ENCODE measurements around the gene CRMP1.

Gene CRMP1

DNA sequence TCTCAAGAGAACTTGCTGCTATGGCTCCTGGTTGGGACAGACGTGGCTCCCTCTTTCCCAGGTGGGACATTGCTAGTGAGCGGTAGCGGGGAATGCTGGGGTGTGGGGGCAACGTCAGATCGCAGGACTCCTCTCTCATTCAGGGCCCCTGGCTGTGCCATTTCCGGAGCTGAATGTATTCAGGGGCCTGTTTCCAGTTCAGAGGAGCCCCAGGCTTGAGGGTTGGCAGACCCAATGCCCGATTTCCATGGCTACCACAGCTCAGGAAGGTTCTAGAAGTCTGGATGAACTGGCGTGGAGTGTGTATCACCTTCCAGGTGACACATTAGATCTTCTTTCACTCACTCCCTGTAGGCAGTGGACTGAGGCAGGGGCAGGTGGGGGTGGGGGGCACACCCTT is 26.2 kb upstream of the CRMP1 start:
- no peak for DNase-seq

DNA sequence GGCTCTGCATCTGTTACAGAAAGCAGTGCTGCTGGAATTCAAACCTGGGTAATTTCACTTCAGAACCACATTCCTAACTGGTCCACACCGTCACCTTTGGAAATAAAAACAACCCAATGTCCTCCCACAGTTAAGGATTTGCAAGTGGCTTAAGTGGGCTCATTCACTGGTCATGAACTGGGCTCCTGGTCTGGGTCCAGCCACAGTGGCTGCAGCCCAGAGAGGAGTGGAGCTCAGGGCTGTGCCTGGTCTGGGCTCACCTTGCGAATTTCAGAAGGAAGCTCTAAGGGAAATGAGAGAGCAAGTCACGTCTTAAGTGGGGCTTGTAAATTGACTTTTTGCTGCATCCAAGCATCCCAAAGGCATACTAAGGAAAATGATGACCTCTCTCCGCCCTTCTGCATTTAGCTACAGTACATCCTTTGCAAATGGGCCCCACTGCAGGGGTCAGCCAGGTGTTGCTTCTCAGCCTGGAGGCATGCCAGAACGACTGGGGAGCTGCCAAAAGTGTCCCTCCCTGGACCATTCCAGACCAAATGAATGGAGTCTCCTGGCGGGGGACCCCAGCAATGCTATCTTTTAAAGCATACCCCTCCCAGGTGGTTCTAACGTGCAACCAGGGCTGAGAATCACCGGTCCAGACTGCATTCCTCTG is 25.6 kb upstream of the CRMP1 start:
- DNase-seq = no peak

DNA sequence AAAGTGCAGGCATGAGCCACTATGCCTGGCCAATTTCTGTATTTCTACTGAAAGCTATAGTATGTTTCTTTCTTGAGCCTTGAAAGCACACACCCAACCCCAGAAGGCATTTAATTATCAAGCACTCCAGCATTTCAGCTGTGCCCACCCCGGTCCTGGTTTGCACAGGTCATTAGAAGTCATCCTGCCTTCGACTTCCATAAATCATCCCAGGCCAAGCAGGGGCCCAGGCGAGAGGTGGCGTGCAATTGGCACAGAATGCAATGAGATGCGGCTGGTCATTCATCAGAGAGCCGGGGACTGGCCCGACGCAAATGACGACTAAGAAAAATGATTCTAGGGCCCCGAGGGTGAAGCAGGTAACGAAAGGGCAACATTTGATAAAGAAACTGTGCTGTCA is 24.8 kb upstream of the CRMP1 start:
- DNase-seq = no peak

DNA sequence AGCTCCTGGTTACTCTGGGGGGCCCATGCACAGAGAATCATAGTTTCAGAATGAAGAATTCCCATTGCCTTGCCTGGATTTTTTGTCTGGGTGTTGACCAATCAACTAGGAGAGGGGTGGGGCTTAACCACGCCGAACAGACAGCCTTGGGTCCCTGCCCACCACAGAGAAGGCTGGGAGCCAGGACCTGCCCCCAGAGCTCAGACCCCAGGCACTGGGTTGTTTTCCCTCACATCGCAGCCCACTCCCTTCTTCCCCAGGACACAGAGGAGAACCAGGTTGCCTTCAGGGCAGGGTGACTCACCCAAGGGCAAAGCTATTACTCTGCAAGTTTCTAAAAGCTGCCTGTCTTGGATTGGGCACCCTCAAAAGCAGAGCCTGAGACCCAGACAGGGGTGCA is 23.3 kb upstream of the CRMP1 start:
- no peak for DNase-seq

DNA sequence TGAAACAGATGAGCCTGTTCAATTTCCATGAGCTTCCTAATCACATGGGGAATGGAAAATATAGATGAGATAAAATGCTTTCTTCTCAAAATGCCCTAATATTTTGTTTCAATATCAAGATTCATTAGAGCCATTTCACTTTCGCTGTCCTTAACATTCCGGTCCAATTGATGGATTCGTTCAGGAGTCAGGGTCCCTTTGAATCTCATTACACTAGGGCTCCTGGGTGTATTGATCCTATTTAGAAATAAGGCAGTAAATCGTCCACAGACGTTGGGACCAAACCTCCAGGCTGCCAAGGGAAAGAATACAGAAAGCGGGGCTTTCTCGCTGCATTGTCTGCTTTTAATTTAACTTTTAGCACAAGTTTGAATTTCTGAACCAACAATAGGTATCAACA is 20.6 kb upstream of the CRMP1 start:
- DNase-seq = no peak

DNA sequence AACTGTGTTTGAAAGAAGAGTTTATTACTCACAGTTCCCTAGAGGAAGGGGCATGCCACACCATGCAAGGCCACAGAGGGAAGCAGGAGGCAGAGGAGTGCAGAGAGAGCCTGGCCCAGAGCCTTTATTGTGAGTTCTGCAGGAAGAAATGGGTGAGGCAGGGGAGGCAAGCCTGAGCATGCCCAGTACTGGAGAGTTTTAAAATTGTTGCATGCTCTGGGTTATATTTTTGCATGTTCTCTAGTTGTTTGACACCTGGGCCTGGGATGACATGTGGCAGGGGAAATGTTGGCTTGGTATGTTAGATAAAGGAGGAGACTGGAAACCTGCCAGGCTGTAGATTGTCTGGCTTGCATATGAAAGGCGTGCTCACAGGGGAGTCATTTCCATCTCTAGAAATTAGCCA is 19.7 kb upstream of the CRMP1 start:
- DNase-seq = no peak

DNA sequence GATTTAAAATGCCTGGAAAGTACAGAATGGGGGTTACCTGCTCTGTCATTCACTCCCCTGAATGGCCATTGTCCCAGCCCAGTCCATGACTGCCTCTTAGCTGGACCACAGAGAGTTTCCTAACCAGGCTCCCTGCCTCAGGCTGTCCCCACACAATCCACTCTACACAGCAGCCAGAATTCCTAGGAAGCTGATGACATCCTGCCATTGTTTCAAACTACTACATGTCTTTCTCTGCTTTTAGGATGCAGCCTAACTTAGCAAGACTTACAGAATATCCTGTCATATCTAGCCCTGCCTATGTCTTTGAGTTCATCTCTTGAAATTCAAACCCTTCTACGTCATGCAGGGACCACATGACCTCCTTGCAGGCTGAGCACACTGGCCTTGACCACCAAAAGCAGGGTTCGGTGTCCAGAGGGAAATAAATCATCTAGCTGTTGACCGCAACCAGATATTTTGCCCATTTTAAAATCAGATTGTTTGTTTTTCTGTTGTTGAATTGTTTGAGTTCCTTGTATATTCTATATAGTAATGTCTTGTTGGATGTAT is 16.1 kb upstream of the CRMP1 start:
- DNase-seq = no peak

DNA sequence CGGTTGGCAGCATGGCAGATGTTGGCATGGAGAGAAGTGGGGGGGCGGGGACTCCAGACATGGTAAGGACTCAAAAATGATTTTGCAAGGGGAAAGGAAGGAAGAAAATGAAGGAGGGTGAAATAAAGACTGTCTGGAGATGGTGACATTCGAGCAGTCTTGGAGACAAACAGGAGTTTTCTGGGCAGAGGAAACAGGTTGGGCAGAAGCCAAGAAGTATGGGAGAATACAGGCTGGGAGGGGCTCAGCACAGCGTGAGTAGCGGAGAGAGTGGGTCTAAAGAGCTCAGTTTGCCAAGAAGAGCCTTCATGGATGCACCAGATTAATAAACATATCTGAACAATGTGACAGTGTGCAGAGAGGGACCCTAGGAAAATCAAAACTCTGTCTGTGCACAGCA is 13.3 kb upstream of the CRMP1 start:
- DNase-seq = no peak

DNA sequence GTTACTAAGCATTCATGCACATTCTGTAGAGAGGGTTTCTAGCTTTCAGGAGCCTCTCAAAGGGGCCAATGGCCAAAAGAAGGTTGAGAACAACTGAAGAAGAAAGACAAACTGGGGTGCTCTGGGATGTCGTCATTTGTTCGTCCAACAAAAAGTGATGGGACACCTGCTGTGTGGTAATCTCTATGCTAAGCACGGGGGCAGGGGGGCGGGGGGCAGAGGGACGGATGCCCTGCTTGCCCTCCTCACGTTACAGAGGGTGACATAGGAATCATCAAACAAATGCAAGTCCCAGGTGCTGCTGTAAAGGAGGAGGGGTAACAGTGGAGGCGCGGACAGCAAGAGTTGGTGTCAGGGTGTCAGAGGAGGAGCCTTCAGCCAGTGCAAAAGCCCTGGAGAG is 12.8 kb upstream of the CRMP1 start:
- DNase-seq = no peak

DNA sequence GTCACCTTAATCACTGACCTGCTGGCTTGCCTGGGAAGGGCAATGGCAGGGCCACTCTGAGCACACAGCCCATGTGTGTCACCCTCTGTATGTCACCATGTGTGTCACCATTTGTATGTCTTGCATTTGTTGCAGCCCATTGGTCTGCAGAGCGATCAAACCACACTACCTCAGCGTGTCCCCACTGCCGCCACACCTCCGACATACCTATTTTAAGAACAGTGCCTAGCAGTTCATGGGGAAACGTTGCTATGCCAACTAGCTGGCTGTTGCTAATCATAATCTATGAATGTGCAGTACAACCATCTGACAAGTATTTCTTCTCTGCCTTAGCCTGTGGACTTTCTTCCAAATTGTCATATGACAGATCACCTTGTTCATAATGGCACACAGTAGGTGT is 8.0 kb upstream of the CRMP1 start:
- DNase-seq = no peak

DNA sequence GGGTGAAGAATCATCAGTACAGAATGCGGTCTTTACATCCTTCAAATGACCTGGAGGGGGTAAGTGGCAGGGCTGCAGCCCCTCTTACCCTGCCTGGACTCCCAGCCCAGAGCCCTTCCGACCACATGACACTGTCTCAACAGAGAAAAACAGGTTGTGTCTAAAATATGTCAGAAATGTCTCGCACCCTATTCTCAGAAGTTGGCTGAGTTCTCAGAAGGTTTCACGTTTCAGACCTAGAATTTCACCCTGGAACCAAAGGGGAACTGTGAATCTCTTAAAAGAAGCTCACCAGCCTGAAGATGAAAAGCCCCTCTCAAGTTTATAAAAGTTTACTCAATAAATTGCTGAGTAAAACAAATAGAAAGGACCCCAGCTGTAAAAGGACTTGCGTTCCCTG is 7.0 kb upstream of the CRMP1 start:
- DNase-seq = no peak

DNA sequence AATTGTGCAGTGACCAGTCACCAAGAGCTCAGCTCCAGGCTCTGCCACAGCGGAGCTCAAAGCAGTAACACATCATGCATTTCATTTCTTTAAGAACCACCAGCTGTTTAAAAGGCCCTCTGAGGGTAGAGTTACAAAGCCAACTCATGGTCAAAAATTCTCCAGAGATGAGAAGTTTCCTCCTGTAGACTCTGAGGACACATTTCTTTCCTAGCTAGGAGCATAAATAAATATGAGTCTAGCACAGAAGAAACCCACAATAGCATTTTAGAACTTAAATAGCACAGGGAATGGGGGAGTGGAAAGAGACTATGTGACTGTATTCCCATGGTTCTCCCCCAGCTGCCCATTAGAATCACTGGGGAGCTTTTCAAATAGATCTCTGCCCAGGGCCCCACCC is 6.5 kb upstream of the CRMP1 start:
- DNase-seq = no peak

DNA sequence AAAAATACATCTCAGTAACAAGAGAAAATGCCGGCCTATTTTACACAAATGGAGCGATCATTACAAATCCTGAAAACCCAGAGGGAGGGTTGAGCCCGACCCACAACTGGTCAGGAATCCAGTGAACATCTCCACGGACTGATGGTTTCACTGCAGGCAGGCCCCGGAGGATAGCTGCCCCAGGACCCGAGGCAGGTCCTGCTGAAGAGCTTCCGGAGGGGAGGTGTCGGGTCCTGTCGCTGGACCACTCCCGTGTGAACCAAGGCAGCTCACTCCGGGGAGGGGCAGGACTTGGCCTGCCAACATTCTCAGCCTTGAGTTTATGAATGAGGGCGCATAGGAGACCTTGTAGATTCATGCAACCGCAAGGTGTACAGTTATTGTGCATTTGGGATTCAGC is 4.8 kb upstream of the CRMP1 start:
- DNase-seq = no peak

DNA sequence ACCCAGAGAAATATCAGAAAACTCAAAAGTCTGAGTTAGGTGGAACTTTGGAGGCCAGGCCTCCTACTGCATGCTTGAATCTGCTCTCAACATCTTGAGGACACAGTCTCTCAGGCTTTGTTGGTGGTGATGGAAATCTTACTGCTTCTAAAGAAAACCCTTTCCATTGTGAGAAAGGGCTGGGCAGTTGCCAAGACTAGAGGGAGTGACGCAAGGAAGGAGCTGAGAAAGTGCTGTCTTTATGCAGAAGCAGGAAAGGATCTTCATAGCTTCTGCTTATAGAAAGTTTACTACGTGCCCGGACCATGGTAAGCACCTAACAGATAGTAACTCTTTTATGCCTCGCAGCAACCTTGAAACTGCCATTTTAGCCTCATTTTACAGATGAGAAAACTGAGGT is 2.4 kb upstream of the CRMP1 start:
- DNase-seq = no peak

DNA sequence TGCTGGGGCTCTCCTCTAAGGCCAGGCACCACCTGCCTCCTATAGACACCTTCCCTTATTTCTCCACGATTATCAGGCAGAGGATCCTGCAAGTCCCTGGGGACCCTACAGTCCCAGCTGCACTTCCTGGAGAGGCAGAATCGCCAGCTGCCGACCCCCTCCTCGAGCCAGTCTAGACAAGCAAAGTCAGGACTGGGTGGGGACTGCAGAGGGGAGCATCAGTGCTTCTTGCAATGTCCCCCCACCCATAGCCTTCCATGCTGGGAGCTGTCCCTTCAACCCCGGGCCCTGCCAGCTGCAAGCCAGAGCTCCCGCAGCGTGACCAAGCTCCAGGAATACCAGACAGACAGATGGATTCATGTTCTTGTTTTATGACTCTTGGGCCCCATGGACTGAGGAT is 1.4 kb upstream of the CRMP1 start:
- no peak for DNase-seq

DNA sequence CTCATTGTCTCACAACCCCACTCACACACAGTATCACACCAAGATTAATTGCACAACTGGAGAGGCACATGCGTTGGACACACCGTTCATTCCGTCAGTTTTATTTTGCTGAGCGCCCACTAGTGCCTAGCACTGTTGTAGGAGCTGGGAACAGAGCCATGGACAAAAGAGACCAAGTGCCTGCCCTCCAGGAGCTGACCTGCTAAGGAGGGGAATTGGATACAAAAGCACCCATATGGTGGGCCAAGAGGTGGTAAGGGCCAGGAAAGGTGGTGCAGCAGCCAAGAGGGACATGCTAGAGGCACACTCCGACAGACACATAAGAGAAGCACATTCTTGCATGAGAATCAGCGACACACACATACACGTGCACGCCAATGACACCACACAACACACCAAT is 705 bp upstream of the CRMP1 start:
- DNase-seq = no peak

DNA sequence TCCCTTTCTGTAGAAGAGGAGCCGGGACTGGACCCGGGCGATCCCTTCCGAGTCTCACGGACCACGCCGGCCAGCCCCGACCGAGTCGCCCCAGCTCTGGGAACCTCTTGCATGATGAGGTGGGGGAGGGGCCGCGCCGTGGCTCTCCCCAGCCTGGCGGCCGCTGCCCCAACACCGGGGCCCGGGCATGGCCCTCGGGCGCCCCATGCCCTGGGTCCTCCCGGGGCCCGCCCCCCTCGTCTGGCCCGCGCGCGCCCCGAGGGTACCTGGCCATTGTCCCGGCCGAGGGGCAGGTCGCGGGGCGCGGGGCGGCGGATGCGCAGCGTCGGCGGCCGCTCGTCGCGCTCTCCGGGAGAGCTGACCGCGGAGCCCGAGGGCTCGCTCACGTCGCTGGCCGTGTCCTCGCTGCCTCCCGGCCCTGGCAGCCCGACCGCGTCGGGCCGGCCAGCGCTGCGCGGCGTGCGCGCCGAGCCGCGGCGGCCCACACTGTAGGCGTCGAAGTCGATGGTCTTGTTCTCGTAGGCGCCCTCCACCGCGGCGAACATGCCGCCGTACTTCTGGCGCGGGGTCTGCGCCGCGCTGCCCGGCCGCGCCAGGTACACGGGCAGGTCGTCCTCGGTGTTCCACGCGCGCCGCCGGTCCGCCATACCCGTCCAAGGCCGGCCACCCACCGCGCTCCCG is 423 bp downstream of the CRMP1 start:
- DNase-seq = no peak

DNA sequence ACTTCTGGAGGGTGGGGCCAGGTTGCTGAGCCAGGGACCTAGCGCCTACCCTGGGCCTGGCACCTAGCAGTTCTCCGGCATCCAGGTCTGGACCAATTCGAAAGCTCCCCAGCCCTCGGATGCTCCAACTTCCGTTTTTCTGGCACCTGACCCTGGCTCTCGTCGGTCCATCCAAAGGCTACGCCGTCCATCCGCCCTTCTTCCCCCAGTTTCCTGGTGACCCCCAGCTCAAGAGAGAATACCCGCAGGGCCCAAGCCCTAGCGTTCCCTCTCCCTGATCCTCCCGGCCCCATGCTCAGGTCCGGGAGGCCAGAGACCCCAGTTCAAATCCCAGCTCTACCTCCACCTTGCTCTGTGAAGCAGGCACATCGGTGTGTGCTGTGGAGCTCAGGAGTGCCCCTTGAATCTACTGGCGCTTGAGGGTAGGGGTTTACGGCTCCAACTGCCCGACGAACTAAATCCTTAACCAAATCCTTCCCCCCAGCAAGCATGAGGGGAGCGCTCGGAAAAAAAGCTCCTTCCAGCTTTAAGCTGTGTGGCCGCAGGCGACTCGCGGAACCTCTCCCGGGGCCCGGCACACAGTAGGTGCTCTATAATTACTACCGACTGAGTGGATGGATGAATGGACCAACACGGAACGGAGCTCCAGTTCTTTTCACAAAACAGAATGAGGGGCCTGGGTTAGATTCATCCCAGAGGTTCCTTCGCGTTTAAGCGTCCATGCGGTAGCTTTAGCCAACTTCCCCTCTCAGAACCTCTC is 1.1 kb downstream of the CRMP1 start:
- DNase-seq = no peak

DNA sequence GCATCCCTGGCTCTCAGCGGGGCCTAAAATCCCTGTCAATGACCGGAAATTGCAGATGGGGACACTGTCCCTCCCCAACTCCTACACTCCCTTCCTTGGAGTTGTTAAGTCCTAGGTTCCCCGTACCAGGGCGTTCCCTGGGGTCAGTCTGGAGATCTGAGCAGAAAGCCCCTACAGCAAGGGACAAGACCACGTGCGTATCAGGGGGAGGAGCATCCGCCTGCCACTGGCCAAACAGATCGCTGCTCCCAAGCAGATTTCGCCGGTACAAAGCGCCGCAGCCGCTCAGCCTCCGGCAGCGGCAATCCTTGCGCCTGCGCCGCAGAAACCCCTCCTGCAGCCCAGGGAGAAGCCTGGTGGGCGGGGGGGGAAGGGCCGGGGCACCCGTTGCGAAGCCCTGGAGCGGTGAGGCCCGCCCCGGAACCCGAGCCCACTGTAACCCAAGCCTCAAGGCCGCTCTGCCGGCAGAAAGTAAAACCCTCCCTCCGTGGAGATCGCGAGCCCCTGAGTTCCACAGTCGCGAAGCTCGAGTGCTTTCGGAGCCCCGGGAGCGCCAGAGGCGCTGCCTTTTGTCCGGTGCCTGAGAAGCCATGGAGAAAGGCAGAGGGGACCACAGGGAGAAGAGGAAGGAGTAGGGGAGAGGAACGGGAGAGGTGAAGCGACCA is 2.7 kb downstream of the CRMP1 start:
- no peak for DNase-seq

DNA sequence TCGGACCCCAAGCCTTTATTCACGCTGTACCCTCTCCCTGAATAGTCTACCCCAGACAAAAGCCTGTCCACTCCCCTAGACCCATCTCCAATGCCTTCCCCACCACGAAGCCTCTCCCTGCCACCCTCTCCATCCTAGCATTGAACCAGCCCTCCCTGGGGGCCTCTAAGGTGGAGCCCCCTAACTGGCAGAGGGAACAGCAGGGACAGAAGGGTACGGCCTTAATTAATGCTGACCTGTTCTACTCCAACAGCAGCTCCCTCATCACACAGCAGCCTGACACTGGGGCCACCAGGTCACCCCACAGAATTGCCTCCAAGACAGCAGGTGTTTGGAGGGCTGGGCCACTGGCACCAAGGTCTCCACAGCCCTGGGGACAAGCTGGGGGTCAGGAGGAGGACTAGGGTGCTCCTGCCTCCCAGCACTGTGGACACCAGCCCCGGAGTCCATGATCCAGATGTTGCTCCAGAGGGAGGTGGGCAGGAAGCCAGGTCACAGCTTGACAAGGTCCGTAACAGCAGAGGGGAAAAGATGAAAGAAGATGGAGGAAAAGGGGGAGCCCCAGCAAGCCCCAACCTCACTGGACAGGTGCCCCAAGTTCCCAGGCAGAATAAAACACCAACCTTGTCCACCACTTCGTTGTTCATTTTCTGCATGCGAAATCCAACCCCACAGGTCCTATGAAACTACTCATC is 3.7 kb downstream of the CRMP1 start:
- DNase-seq = no peak

DNA sequence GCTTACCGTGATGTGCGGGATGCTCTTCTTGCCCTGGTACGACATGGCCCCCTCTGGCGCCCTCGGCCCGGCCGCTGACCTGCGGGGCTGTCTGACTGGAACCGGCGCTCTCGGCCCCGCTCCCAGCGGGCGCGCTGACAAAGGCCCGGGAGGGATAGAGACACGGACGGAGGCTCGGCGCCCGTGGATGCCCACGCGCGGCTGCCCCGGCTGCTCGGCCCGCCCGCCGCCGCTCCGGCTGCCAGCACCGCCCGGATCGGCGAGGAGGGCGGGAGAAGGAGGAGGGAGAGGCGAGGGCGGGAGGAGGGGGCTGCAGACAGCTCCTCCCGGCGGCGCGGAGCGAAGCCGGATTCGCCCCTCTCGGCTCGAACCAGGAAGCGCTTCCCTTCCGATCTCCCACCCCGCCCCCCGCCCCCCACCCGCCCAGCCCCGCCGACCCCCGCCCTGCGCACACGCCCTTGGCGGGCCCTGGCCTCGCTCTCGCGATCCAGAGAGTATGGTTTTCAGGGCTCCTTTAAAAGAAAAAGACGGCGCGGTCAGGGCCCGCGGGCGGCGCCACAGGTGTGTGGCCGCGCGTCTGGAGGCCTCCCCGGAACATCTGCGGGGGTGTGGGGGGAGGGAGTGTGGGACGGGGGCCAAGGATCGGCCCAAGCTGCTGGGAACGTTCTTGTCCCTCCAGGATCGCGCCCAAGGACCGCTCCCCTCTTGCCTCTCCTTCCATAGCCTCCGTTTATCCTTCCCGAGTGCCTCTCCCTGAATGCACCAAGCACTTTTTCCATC is 4.5 kb downstream of the CRMP1 start:
- no peak for DNase-seq

All from stimulated activated CD4-positive, alpha-beta T cell treated with anti-CD3 and anti-CD28 coated beads, Interleukin-4, amount 100 ng/mL, for 24 hours (primary cell).